K562 (cell line): Measurements from ENCODE around the gene SNRPA. TPM values are rescaled to one million over a fixed set of nuclear protein-coding genes. Genes with fewer than 3 reads are reported as not detected.
A peak's percentile ranks its signal among the peaks of the same experiment; 100 is the strongest.

Experiments used
- BCL6 ChIP-seq: fragments of 250-450 bp; sonication (Bioruptor Pico); IDR thresholded peaks from 2 replicates; pipeline ENCODE4 v1.4.0; 2020
- CEBPZ ChIP-seq: fragments of 150-350 bp; IDR thresholded peaks from 2 replicates; pipeline ENCODE4 v1.6.1; 2014; ENCODE audit warnings: low read depth, mild to moderate bottlenecking, low read length, borderline replicate concordance
- CHAMP1 ChIP-seq: fragments of 450-650 bp; IDR thresholded peaks from 2 replicates; pipeline ENCODE4 v1.6.1; 2016; ENCODE audit warnings: mild to moderate bottlenecking
- MGA ChIP-seq: fragments of 450-650 bp; IDR thresholded peaks from 2 replicates; pipeline ENCODE4 v1.6.1; 2016; ENCODE audit warnings: mild to moderate bottlenecking, moderate library complexity
- MNT ChIP-seq, 2 experiments: fragments of 450-650 bp; conservative IDR thresholded peaks; 2 replicates each; pipeline ENCODE4 v1.6.1; 2017; ENCODE audit warnings: mild to moderate bottlenecking in 2 of 2, moderate library complexity in 2 of 2
- POLR2H ChIP-seq: IDR thresholded peaks from 2 replicates; pipeline ENCODE4 v1.6.1; 2016; ENCODE audit warnings: missing genetic modification characterization, low read depth, mild to moderate bottlenecking, control low read depth, missing compliant biosample characterization, moderate library complexity
- polyA plus RNA-seq, 8 experiments: library from polyadenylated mRNA; depleted of rRNA in 4 of 8; stranded (reverse) in 5 of 8; unstranded in 3 of 8; fragments of >200 nt; fragmentation: Nextera tagmentation in 2 of 8; fragmentation: Illumina TruSeq in 1 of 8; extraction: Ambion mirVana in 2 of 8; extraction: Trizol in 1 of 8; gene quantifications; 2 replicates each; pipeline versions ENCODE4 v1.2.1 to v1.2.3, GENCODE V29; 2011 to 2014; ENCODE audit warnings: inconsistent platforms in 1 of 8, missing spikeins in 1 of 8
- total RNA-seq, 7 experiments: library from RNA; depleted of rRNA in 6 of 7; stranded (reverse); fragments of >200 nt in 6 of 7; fragmentation: Illumina TruSeq in 2 of 7; extraction: Trizol in 2 of 7; gene quantifications; 2 replicates each; pipeline versions ENCODE4 v1.2.1 to v1.2.3, GENCODE V29; 2011 to 2021; ENCODE audit warnings: low replicate concordance in 1 of 7

The SNRPA gene
- total and polyA plus RNA-seq, 9 of the 15 experiments (the other 6 are each of a cell fraction or from before 2014, with no cell fraction given) = 16.3 to 311 (median 193) TPM

GRCh38 chr19:40716482-40717324, 34.3 kb upstream of the SNRPA start, which contains the start of the genes COQ8B and ITPKC (continued):
- TF ChIP-seq MGA (no peak), BCL6 (no peak), POLR2H (tag) (no peak), MNT (conservative IDR thresholded peaks at IDR 0.05) (peak; percentile 78 to 90), CHAMP1 (no peak), CEBPZ (no peak)
